HEK293 (cell line): ENCODE data around the gene SYNPO2.

Experiments used
- CTCF ChIA-PET: fragments of 350-600 bp; formaldehyde crosslinking; extraction: SDS; loops from one replicate; lab custom pipeline; 2021; ENCODE audit warnings: antibody characterized with exemption; lab: Yijun Ruan, JAX
- POLR2A ChIA-PET: fragments of 300-600 bp; formaldehyde crosslinking; extraction: SDS; loops from one replicate; lab custom pipeline; 2020; ENCODE audit warnings: antibody characterized with exemption, inconsistent platforms; lab: Yijun Ruan, JAX
- H3K27ac ChIP-seq: fragments of 200-500 bp; sonication (Bioruptor generic); 2 replicates; pipeline ENCODE4 v1.5.1; 2014; ENCODE audit warnings: low read depth, low read length, control low read depth, inconsistent platforms; ENCODE audit errors: extremely low read depth
- H3K36me3 ChIP-seq, 2 experiments: fragments of 200-500 bp in 1 of 2; sonication (Bioruptor generic) in 1 of 2; 1 replicate in 1 of 2; 2 replicates in 1 of 2; pipeline ENCODE4 v1.5.1; 2014 to 2017; ENCODE audit warnings: inconsistent platforms in 2 of 2, low read length in 2 of 2; ENCODE audit not compliant: control insufficient read depth in 2 of 2, insufficient read depth in 1 of 2
- H3K4me1 ChIP-seq: fragments of 200-500 bp; sonication (Bioruptor generic); 2 replicates; pipeline ENCODE4 v1.5.1; 2014; ENCODE audit warnings: mild to moderate bottlenecking, low read length, inconsistent platforms; ENCODE audit not compliant: control insufficient read depth, insufficient read depth
- H3K4me3 ChIP-seq: 2 replicates; pipeline ENCODE4 v1.5.1; 2011; ENCODE audit warnings: low read depth, mild to moderate bottlenecking, control low read depth, low read length, moderate library complexity
- H3K9me3 ChIP-seq: fragments of 200-500 bp; sonication (Bioruptor generic); 2 replicates; pipeline ENCODE4 v1.5.1; 2014; ENCODE audit warnings: low read depth, low read length, inconsistent platforms; ENCODE audit not compliant: control insufficient read depth, insufficient read depth
- FEZF1 ChIP-seq: fragments of 450-650 bp; formaldehyde crosslinking; IDR thresholded peaks from 2 replicates; pipeline ENCODE4 v1.5.1; 2016; ENCODE audit warnings: missing biosample characterization, missing genetic modification characterization
- KLF8 ChIP-seq: fragments of 450-650 bp; formaldehyde crosslinking; IDR thresholded peaks from 2 replicates; pipeline ENCODE4 v1.5.1; 2016; ENCODE audit warnings: missing biosample characterization, missing genetic modification characterization
- OVOL3 ChIP-seq: fragments of 450-650 bp; formaldehyde crosslinking; IDR thresholded peaks from 2 replicates; pipeline ENCODE4 v1.5.1; 2016; ENCODE audit warnings: missing biosample characterization, missing genetic modification characterization
- ZEB2 ChIP-seq: fragments of 450-650 bp; formaldehyde crosslinking; IDR thresholded peaks from 2 replicates; pipeline ENCODE4 v1.5.1; 2016; ENCODE audit warnings: missing biosample characterization, missing genetic modification characterization
- ZNF138 ChIP-seq: fragments of 450-650 bp; formaldehyde crosslinking; IDR thresholded peaks from 2 replicates; pipeline ENCODE4 v1.5.1; 2016; ENCODE audit warnings: missing biosample characterization, missing genetic modification characterization, borderline replicate concordance
- ZNF184 ChIP-seq: fragments of 450-650 bp; IDR thresholded peaks from 2 replicates; pipeline ENCODE4 v1.5.1; 2018; ENCODE audit warnings: missing biosample characterization, mild to moderate bottlenecking, missing genetic modification characterization
- ZNF214 ChIP-seq: fragments of 450-650 bp; formaldehyde crosslinking; IDR thresholded peaks from 2 replicates; pipeline ENCODE4 v1.5.1; 2017; ENCODE audit warnings: missing biosample characterization, mild to moderate bottlenecking, missing genetic modification characterization, borderline replicate concordance
- ZNF274 ChIP-seq, 2 experiments: fragments of 200-500 bp in 1 of 2; fragments of 450-650 bp in 1 of 2; sonication (Bioruptor generic) in 1 of 2; formaldehyde crosslinking in 1 of 2; IDR thresholded peaks; 2 replicates each; pipeline versions ENCODE4 v1.5.1 to v1.6.1; 2014 to 2016; ENCODE audit warnings: borderline replicate concordance in 1 of 2, inconsistent platforms in 1 of 2, low read length in 1 of 2, missing biosample characterization in 1 of 2, missing genetic modification characterization in 1 of 2
- ZNF366 ChIP-seq: fragments of 450-650 bp; formaldehyde crosslinking; conservative IDR thresholded peaks from 2 replicates; pipeline ENCODE4 v1.5.1; 2016; ENCODE audit warnings: missing biosample characterization, missing genetic modification characterization
- ZNF391 ChIP-seq: fragments of 450-650 bp; formaldehyde crosslinking; IDR thresholded peaks from 2 replicates; pipeline ENCODE4 v1.5.1; 2016; ENCODE audit warnings: low read depth, missing biosample characterization, missing genetic modification characterization, borderline replicate concordance
- ZNF423 ChIP-seq: fragments of 450-650 bp; formaldehyde crosslinking; IDR thresholded peaks from 2 replicates; pipeline ENCODE4 v1.5.1; 2016; ENCODE audit warnings: missing biosample characterization, missing genetic modification characterization
- ZNF518A ChIP-seq: fragments of 450-650 bp; formaldehyde crosslinking; conservative IDR thresholded peaks from 2 replicates; pipeline ENCODE4 v1.5.1; 2016; ENCODE audit warnings: low read depth, missing biosample characterization, missing genetic modification characterization
- ZNF549 ChIP-seq: fragments of 450-650 bp; IDR thresholded peaks from 2 replicates; pipeline ENCODE4 v1.5.1; 2018; ENCODE audit warnings: missing biosample characterization, missing genetic modification characterization, mild to moderate bottlenecking, inconsistent platforms, moderate library complexity
- ZNF558 ChIP-seq: fragments of 450-650 bp; formaldehyde crosslinking; IDR thresholded peaks from 2 replicates; pipeline ENCODE4 v1.5.1; 2016; ENCODE audit warnings: missing biosample characterization, missing genetic modification characterization
- ZNF571 ChIP-seq: fragments of 450-650 bp; formaldehyde crosslinking; IDR thresholded peaks from 2 replicates; pipeline ENCODE4 v1.5.0; 2017; ENCODE audit warnings: missing biosample characterization, missing genetic modification characterization
- ZNF621 ChIP-seq: fragments of 450-650 bp; formaldehyde crosslinking; IDR thresholded peaks from 2 replicates; pipeline ENCODE4 v1.5.1; 2017; ENCODE audit warnings: missing biosample characterization, missing genetic modification characterization
- ZNF623 ChIP-seq: fragments of 450-650 bp; formaldehyde crosslinking; IDR thresholded peaks from 2 replicates; pipeline ENCODE4 v1.5.1; 2016; ENCODE audit warnings: missing biosample characterization, missing genetic modification characterization
- TF ChIP-seq, protein P1 (sequence below): fragments of 450-650 bp; formaldehyde crosslinking; IDR thresholded peaks from 2 replicates; pipeline ENCODE4 v1.5.1; 2017; ENCODE audit warnings: missing biosample characterization, mild to moderate bottlenecking, missing genetic modification characterization, moderate library complexity
- TF ChIP-seq, protein P2 (sequence below): fragments of 450-650 bp; formaldehyde crosslinking; IDR thresholded peaks from 2 replicates; pipeline ENCODE4 v1.5.1; 2016; ENCODE audit warnings: missing biosample characterization, missing genetic modification characterization
- TF ChIP-seq, protein P3 (sequence below): fragments of 450-650 bp; formaldehyde crosslinking; IDR thresholded peaks from 2 replicates; pipeline ENCODE4 v1.5.1; 2016; ENCODE audit warnings: missing biosample characterization, missing genetic modification characterization

SYNPO2 gene

GRCh38 chr4:118850488-118851173 lies 38.0 kb upstream of the SYNPO2 start:
- ChIA-PET POLR2A (interaction anchor here (1.6 kb wide), 1 partner anchor 14 kb away, joined by 3 read pairs; the partner anchor contains the start of gene SEC24D), CTCF (interaction anchor here (0.7 to 1.2 kb wide), 2 partner anchors 14 to 15 kb away, joined by 4 to 5 read pairs; partner anchors contain the start of gene SEC24D)
- no peak overlapping the region for H3K27ac ChIP-seq
- H3K36me3 ChIP-seq: no peaks in the 10 kb centered on the region
- peak overlapping the region; percentile 9 for H3K4me3 ChIP-seq
- TF ChIP-seq ZNF558 (tag by site-specific recombination) (no peak), KLF8 (tag by site-specific recombination) (no peak), ZNF274 (IDR thresholded peaks at IDR 0.05; ENCODE audit: low read length) (no peak), ZNF274 (tag by site-specific recombination; IDR thresholded peaks at IDR 0.05; ENCODE audit: borderline replicate concordance) (no peak), ZNF623 (tag by site-specific recombination) (no peak), OVOL3 (tag by site-specific recombination) (no peak), ZNF391 (tag by site-specific recombination) (no peak), ZNF423 (tag by site-specific recombination) (no peak), ZNF549 (tag by site-specific recombination) (no peak), ZNF621 (no peak), ZNF138 (tag by site-specific recombination) (no peak), ZNF214 (tag by site-specific recombination) (no peak), FEZF1 (no peak), ZEB2 (tag by site-specific recombination) (no peak), ZNF184 (tag by site-specific recombination) (no peak), ZNF366 (tag by site-specific recombination) (no peak), ZNF518A (tag by site-specific recombination) (no peak), ZNF571 (no peak)
- TF ChIP-seq, protein P1, sequence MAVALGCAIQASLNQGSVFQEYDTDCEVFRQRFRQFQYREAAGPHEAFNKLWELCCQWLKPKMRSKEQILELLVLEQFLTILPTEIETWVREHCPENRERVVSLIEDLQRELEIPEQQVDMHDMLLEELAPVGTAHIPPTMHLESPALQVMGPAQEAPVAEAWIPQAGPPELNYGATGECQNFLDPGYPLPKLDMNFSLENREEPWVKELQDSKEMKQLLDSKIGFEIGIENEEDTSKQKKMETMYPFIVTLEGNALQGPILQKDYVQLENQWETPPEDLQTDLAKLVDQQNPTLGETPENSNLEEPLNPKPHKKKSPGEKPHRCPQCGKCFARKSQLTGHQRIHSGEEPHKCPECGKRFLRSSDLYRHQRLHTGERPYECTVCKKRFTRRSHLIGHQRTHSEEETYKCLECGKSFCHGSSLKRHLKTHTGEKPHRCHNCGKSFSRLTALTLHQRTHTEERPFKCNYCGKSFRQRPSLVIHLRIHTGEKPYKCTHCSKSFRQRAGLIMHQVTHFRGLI (tag by site-specific recombination): no peak
- TF ChIP-seq, protein P2, sequence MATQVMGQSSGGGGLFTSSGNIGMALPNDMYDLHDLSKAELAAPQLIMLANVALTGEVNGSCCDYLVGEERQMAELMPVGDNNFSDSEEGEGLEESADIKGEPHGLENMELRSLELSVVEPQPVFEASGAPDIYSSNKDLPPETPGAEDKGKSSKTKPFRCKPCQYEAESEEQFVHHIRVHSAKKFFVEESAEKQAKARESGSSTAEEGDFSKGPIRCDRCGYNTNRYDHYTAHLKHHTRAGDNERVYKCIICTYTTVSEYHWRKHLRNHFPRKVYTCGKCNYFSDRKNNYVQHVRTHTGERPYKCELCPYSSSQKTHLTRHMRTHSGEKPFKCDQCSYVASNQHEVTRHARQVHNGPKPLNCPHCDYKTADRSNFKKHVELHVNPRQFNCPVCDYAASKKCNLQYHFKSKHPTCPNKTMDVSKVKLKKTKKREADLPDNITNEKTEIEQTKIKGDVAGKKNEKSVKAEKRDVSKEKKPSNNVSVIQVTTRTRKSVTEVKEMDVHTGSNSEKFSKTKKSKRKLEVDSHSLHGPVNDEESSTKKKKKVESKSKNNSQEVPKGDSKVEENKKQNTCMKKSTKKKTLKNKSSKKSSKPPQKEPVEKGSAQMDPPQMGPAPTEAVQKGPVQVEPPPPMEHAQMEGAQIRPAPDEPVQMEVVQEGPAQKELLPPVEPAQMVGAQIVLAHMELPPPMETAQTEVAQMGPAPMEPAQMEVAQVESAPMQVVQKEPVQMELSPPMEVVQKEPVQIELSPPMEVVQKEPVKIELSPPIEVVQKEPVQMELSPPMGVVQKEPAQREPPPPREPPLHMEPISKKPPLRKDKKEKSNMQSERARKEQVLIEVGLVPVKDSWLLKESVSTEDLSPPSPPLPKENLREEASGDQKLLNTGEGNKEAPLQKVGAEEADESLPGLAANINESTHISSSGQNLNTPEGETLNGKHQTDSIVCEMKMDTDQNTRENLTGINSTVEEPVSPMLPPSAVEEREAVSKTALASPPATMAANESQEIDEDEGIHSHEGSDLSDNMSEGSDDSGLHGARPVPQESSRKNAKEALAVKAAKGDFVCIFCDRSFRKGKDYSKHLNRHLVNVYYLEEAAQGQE (tag by site-specific recombination): no peak
- TF ChIP-seq, protein P3, sequence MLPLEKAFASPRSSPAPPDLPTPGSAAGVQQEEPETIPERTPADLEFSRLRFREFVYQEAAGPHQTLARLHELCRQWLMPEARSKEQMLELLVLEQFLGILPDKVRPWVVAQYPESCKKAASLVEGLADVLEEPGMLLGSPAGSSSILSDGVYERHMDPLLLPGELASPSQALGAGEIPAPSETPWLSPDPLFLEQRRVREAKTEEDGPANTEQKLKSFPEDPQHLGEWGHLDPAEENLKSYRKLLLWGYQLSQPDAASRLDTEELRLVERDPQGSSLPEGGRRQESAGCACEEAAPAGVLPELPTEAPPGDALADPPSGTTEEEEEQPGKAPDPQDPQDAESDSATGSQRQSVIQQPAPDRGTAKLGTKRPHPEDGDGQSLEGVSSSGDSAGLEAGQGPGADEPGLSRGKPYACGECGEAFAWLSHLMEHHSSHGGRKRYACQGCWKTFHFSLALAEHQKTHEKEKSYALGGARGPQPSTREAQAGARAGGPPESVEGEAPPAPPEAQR (tag by site-specific recombination): no peak
- no peaks in the 10 kb centered on the region; the same call in 1 of the 2 replicates for H3K4me1 ChIP-seq
- no peaks in the 10 kb centered on the region for H3K9me3 ChIP-seq
